Measurements from ENCODE around the gene SEMA4B.

GRCh38 chr15:90225504-90226234, 24.5 kb downstream of the SEMA4B start:
- TF ChIP-seq POLR2A (IDR thresholded peaks at IDR 0.05) (no peak), CTCF (IDR thresholded peaks at IDR 0.05) (no peak)

Data from body of pancreas (tissue), 4 donors.